Measurements from ENCODE around the gene FGFR3.

Gene FGFR3

GRCh38 chr4:1789552-1789951, 3.5 kb upstream of the FGFR3 start:
- DNase-seq: no peak

DNA sequence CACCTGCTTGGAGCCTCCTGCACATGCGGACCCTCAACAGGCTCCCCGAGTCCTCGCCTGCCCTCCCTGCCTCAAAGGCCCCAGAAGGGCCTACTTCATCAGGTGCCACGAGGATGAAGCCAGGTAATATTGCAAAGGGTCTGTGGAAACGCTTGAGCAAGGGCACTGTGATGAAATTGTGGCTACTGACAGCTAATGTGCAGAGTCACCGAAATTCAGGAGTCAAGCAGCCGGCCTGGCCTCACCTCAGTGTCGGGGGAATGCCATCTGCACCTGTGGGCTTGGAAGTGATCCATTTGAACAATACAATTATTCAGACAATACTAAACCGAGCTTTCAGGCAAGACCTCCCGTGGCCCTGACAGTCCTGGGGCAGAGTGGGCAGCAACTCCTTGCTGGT, 3.1 kb upstream of the FGFR3 start:
- DNase-seq: no peak

DNA sequence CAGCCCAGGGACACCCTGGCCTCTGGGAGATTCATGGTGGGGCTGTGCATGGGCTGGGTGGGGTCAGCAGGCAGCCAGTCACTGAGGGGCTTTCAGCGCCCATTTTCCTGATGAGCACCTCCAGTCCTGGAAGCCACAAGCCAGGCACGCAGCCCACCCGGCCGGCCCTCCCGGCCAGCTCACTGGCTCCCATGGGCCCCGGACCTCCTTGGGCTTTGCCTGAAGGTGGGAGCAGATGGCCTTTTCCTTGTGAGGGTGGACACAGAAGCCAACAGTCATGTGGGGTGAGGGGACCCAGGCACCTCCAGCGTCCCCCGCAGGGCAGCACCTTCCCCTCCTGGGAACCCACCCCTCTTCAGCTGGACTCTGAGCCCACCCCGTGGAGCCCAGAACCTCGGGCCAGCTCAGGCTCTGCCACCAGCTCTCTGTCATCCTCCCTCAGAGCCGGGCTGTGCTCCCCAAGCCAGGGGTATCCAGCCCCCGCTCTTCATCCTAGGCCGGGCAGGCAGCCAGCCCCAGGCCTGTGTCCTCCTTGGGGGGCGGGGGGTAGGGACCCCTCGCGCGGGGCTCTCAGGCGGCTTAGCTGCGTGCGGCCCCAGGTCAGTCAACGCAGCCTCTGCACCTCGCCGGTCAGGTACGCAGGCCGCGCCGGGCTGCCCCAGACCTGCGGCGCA, 798 bp upstream of the FGFR3 start:
- DNase-seq: no peak

GRCh38 chr4:1793496-1793840, 375 bp downstream of the FGFR3 start:
- DNase-seq: no peak

GRCh38 chr4:1793940-1794808, 1.1 kb downstream of the FGFR3 start:
- DNase-seq: no peak

DNA sequence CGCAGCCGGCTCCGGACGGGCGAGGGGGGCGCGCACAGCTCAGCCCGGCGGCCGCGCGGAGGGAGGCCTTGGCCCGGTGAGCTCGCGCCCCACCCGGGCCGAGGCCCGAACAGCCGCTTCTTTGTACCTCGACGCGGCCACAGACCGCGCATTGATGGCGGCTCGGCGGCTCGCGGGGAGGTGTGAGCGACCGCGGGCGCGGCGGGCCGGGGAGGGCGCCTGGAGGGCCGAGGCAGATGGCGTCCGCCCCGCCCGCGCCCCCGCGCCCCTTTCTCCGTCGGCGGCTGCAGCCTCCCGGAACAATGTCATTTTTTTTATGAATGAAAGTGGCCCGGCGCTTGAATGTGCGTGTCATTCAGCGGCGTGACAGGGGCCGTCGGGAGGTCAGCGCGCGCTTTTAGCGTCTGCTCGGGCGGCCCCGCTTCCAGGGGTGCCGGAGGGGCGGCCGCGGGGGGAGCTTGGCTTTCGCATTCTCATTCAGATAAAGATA, 1.8 kb downstream of the FGFR3 start:
- no peak for DNase-seq

- no peak for DNase-seq
Measured at GRCh38 chr4:1795299-1796195, 2.5 kb downstream of the FGFR3 start.

GRCh38 chr4:1796486-1797204, 3.6 kb downstream of the FGFR3 start:
- DNase-seq: no peak

DNA sequence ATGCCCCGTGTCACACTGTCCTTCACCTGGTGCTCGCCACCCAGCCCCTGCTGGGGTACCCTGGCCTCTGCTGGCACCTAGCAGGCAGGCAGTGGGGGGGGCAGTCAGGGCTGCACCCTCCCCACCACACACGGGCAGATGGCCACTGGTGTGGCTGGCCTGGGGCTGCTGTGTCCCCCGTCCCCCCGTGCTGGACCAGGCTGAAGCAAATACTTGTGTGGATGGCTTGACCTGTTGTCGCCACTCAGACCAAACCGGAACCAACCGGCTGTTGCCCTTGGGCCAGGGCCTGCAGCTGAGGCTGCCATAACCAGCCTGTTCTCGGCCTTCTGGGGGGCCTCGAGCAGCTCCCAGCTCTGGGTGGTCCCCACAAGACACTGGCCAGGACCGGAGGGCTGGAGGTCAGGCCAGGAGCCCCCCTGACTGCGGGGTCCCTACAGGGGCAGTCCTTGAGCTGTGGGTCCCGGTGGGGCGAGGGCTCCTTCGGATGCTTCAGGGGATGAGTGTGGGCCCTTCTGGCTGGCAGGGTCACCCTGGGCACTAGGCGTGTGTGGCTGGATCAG, 4.3 kb downstream of the FGFR3 start:
- DNase-seq: no peak

DNA sequence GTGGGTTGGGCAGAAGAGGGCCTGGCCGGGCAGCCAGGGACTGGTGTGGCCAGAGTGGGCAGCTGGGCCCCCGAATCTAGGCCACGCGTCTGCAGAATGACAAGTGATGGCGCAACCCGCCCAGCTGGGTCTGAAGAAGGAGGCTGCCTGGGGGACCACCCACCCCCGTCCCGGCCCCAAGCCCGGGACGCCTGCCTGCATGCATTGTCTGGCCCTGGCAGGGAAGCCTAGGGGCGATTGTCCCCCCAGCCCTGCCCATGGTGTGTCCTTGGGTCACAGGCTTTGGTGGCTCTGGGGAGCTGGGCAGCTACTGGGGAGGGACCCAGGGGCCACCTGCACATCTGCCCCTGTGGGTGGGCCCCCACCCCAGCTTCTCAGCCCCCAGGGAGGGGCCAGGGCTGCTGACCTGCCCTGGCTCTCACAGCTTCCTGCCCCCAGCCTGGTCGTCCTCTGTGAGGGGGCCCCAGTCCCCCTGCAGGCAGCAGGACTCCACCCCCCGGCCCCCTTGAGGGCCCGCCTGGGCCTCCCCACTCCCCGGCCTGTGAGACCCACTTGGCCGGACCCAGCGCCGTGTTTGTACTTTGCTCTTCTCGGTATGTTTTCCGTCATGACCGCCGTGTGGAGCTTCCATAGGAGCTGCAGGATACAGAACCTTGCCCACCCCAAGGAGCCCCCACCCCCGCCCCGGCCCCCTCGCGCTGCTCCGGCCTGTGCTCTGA, 4.9 kb downstream of the FGFR3 start:
- no peak for DNase-seq

- DNase-seq: no peak
Measured at GRCh38 chr4:1798580-1799386, 5.7 kb downstream of the FGFR3 start.

DNA sequence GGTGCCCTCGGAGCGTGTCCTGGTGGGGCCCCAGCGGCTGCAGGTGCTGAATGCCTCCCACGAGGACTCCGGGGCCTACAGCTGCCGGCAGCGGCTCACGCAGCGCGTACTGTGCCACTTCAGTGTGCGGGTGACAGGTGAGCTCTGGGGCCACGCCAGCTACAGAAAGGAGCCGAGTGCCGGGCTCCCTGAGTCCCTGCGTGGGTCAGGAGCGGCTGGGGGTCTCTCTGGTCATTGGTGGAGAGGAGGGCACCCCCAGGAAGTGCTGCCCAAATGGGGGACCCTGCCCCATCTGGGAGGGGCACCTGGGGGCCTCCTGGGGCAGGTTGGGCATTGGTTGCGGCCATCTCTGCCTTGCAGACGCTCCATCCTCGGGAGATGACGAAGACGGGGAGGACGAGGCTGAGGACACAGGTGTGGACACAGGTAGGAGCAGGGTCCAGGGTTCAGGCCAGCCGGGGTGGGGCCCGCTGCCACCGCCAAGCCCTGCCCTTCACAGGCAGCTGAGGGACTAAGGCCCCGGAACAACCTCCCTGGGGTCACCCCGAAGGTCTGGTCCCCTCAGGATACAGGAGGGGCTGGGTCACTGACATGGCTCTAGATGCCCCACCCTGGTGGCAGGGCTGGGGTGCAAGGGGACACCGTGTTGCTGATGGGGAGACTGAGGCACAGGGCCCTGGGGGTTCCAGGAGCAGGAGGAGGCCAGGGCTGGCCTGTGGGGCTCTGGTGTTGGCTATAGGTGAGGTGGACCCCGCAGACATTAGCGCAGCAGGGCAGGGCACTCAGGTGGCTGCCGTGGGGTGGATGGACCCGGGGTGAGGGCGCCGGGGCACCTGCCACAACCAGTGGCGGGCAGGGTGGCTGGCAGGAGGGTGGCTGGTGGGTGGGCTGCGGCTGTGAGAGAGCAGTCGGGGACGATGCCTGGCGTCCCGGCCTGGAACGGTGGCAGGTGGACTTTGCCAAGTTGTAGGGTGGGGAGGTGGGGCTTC, 6.6 kb downstream of the FGFR3 start:
- DNase-seq: no peak

GRCh38 chr4:1800805-1801204, 7.7 kb downstream of the FGFR3 start:
- no peak for DNase-seq

- DNase-seq: no peak
Measured at GRCh38 chr4:1801286-1801958, 8.3 kb downstream of the FGFR3 start.

DNA sequence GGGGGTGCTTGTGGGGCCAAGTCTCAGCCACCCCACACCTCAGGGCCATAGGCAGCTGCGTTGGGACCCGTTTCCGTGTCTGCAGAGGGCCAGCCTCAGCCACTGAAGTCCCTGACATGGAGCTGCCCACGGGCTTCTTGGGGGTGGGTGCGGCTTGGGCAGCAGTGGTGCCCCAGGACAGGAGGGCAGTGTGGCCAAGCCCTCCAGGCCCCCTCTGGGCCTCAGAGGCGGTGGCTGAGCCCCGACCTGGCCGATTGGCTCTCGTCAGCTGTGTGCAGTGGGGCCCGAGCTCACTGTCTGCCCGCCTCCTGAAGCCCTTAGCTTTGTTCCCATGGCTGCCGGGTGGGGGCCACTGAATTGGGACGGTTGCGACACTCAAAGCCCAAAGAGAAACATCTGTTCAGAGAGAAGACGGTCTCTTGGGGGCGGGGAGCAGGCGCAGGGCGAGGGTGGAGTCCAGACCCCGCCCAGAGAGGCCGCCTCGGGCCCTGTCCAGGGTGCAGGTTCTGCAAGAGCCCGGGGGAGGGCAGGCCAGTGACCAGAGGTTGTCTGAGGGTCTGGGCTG, 9.1 kb downstream of the FGFR3 start:
- DNase-seq: no peak

DNA sequence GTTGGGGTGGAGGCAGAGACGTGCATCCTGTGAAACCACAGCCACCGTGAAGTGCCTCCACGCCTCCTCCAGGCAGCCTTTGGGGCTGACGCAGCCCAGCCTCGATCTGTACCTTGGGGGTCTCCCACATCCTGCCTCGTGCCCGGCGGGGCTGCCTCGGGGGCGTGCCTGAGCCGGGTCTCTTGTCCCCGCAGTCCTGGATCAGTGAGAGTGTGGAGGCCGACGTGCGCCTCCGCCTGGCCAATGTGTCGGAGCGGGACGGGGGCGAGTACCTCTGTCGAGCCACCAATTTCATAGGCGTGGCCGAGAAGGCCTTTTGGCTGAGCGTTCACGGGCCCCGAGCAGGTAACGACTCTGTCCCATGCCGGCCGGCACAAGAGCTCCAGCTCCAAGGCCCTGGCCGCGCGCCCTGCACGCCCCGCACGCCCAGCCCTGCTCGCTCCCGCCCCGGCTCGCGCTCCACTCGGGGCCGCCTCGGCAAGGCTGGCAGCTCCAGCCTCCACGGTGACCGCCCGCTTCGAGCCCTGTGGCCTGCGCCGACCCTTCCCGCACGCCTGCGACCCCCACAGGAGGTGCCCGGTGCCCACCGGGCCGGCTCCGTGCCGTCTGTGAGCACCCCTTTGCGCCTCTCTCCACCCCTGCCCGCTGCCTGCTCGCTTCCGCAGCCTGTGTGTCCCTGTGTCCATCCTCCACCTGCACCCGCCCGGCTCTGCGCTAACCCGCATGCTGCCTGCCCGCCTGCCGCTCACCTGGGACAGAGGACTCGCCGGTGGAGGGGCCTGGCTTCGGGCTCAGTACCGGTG, 9.8 kb downstream of the FGFR3 start:
- no peak for DNase-seq
